A172 (cell line): ENCODE measurements around the gene VIPR1. TPM values are rescaled to one million over a fixed set of nuclear protein-coding genes. Genes with fewer than 3 reads are reported as not detected.
"Not testable (repeated sequence)": the region's sequence is repeated elsewhere in the genome, so short reads cannot be mapped to it uniquely, and the experiment has no call there.

Source experiments
- DNase-seq: peaks from one replicate; pipeline ENCODE4 v3.0.0-alpha.2; 2015; ENCODE audit warnings: low spot score
- total RNA-seq: library from RNA; depleted of rRNA; stranded (reverse); fragments of >200 nt; shearing (Covaris generic); gene quantifications from 2 replicates; pipeline ENCODE4 v1.2.3, GENCODE V29; 2014

VIPR1 gene
- total RNA-seq, 1 experiment from 2014 or later, result not detected

DNA sequence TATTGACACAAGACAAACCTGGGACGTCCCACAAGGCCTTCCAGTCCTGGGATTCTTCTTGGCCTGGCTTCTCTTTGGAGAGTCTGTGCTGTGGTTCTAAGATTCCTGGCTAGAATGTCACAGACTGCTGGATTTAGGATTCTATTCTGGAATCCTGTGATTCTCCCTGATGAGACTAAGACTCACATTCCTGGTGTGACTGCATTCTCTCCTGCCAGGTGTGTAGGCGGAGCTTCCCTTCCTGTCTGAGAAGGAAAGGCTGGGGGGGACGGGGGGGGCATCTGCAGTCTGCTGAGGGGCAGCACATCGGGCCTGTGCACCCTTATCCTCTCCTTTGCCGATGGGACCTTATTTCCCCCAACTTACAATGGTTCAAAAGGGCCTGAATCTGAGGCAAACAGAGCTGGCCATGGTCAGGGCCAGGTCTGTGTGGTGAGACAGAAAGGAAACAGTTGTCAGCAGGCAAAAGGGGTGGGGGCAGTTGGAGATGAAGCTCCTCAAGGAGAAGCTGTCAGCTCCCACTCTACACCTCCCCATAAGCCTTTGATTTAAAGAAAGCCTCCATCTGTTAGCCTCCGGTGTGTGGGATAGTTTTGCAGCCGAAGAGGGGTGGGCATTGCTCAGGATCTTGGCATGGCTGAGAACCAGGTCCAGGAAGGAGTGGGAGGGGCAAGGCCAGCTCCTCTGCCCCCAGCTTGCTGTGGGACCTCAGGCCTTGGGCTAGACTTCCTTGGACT lies 30.9 kb downstream of the VIPR1 start:
- no peak for DNase-seq

DNA sequence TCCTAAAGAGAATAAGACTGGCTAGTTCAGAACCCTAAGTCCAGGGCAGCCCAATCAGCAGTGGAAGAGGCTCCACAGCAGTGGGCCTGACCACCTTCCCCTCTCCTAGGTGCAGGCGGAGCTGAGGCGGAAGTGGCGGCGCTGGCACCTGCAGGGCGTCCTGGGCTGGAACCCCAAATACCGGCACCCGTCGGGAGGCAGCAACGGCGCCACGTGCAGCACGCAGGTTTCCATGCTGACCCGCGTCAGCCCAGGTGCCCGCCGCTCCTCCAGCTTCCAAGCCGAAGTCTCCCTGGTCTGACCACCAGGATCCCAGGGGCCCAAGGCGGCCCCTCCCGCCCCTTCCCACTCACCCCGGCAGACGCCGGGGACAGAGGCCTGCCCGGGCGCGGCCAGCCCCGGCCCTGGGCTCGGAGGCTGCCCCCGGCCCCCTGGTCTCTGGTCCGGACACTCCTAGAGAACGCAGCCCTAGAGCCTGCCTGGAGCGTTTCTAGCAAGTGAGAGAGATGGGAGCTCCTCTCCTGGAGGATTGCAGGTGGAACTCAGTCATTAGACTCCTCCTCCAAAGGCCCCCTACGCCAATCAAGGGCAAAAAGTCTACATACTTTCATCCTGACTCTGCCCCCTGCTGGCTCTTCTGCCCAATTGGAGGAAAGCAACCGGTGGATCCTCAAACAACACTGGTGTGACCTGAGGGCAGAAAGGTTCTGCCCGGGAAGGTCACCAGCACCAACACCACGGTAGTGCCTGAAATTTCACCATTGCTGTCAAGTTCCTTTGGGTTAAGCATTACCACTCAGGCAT lies 33.7 kb downstream of the VIPR1 start:
- DNase-seq, result peak; percentile 31

- no peak for DNase-seq
Measured at GRCh38 chr3:42537350-42537749, 34.9 kb downstream of the VIPR1 start.

- peak; percentile 26 for DNase-seq
Measured at GRCh38 chr3:42539871-42540714, 37.6 kb downstream of the VIPR1 start.

- no peak for DNase-seq
Measured at GRCh38 chr3:42541079-42541478, 38.6 kb downstream of the VIPR1 start.

DNA sequence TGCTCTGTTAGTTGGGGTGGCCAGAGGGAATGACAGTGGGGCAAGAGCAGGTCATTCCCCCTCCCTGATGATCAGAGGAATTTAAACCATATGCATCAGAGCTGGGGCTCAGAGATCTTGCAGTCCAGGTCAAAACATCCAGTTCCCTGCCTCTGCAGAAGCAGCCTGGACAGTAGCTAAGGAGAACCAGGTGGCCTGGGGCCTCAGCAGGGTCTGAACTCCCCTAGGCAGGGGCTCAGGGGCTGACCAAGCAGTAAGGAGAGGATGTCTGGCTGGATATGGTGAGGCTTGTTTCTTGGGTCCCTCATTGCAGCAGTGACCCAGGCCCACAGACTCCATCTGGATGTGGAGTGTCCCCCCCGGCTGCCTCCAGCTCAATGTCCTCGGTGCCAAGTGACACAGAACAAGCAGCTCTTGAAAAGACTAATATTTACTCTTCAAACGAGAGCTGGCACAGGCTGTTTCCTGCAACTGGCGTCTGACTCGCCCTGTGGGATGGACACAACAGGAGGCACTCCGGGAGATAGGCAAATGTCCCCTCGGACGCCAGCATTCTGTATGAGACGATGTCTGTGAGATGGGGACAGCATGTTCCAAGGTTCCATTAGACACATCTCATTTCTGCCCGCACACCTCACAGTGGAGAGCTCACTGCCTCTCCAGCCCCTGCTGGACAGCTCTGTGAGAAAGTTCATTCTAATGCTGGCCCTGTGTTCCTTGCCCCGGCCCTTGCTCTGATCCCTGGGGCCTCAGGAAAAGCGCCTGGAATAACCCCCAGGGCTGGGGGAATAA lies 42.2 kb downstream of the VIPR1 start:
- no peak for DNase-seq

- DNase-seq, result no peak
Measured at GRCh38 chr3:42545284-42545900, 42.9 kb downstream of the VIPR1 start.

GRCh38 chr3:42546691-42547213 lies 44.3 kb downstream of the VIPR1 start:
- no peak for DNase-seq

DNA sequence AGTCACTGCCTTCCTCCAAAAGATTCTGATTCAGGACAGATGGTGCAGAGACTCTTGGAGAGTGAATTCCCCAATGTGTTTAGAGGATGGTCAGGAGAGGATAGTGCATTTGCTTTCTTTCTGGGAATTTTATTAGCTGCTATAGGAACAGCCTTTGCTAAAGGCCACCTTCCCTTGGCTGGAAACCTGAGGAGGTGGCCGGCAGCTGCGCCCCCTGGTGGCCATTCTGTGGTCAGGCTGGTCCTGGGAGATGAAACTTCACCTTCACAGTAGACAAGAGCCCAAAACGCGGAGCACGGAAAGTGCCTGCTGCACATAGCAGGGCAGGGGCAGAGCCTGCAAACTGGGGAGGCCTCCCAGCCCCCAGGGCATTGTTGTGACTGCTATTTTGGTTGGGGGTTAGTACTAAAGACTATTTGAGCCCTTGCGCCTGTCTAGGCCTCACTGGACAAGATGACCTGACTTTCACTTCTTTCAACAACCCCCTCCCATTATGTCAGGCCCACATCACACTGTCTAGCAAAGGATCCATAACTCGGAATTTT lies 45.0 kb downstream of the VIPR1 start:
- DNase-seq, result peak; percentile 47

DNA sequence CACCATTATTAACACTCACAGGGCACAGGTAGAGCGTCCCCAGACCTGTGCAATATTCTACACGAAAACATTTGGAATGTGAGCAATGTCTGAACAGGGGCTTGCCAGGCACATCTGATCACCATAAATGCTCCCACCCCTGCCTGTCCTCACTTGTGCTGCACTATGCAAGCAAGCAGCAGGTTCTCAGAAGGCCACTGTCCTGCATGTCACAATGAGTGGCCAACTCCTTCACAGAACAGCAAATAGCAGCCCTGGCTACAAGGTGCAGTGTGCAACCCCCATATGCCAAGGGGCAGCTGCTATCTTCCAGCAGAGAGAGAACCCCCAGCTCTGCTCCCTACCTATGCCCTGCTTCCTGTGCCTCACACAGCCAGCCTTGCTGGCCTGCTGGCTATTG lies 46.7 kb downstream of the VIPR1 start:
- no peak for DNase-seq

- no peak for DNase-seq
Measured at GRCh38 chr3:42550250-42550649, 47.8 kb downstream of the VIPR1 start.

DNA sequence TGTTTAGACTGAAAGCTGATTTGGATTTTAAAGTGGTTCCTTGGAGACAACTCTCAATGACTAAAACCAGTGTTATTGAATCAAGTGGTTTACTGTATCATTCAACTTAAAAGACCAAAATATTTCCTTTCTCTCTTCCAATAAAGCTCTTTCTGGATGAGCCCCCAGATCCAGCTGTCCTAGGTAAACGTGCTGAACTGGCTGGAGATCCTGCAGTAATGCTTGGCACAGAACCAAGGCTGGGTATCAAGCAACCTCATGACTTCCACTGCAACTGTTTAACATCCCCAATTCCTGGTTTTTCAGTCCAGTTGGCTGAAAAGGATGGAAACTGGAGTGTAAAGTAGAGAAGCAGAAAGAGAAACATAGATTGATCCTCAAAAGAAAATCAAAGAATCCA lies 50.4 kb downstream of the VIPR1 start:
- no peak for DNase-seq

DNA sequence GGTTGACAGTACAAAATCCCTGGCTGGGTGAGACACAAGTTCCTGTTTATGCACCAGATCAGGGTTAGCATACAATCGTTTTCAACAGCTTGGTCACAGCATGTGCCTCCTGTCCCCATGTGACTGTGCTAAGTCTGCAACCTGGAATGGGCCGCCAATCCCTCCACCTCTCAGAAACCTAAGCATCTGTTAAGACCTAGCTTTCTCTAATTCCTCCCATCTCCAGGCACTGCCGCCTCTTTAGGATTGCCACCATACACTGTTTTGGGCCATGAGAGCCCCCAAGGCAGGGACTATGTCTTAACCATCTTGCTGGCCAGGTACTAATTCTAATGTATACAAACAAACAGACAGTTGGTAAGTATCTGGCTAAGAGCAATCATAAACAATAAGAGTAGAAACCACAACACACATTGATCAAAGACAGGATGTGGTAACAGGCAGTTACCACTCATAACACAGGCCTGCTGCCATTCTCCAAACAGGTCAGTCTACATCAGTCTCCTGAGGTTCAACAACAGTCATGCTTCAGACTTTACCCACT lies 53.7 kb downstream of the VIPR1 start:
- DNase-seq, result no peak

GRCh38 chr3:42556817-42557216 lies 54.4 kb downstream of the VIPR1 start:
- not testable (repeated sequence) for DNase-seq

DNA sequence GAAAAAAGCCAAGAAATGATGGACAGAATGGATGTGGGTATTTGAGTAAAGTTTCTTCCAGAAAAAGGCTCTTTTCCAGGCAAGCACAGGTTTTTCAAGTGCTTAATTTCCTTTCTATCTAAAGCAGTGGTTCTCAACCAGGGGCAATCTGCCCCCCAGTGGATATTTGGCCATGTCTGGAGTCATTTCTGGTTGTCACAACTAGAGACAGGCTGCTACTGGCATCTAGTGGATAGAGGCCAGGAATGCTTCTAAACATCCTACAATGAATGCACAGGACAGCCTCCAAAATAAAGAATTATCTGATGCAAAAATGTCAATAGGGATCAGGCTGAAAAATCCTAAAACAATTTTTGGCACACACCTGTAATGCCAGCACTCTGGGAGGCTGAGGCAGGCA lies 55.4 kb downstream of the VIPR1 start:
- no peak for DNase-seq

DNA sequence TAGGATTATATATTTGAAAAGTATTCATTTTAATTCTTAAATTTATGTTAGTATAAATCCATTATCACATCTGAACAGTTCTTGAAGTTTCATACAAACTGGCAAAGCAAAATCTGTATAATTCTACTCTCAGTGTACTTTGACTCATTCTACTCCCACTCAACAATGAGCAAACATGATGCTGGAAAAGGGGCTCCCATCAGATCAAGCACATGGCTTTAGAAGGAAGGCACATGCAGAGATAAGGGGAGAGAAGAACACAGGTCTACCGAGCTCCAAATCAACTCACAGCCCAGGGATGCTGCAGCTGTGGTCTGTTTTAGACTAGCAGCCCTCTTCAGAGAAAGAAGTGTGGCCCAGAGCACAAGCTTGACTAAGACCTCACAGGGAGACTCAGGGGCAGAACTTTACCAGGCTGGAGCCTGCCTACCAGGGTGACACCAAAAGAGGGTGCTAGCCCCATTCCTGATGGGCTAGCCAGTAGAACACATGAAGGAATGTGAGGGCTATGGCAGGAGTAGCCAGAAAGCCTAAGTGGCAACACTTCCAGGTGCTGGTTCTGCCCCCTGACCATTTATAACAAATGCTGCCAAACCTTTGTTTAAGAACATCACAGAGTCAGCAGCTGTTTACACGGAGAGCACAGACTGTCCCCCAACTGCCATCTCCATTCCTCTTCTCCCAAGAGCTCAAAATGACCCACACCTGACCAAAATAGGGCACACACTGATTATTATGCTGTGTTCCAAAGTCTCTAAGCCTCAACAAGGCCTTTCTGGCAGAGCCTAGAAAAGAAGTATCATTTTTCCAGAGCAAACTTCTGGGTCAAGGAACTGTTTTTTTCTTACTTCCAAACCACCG lies 59.8 kb downstream of the VIPR1 start:
- DNase-seq, result no peak

GRCh38 chr3:42569593-42570142 lies 67.2 kb downstream of the VIPR1 start:
- DNase-seq, result no peak

DNA sequence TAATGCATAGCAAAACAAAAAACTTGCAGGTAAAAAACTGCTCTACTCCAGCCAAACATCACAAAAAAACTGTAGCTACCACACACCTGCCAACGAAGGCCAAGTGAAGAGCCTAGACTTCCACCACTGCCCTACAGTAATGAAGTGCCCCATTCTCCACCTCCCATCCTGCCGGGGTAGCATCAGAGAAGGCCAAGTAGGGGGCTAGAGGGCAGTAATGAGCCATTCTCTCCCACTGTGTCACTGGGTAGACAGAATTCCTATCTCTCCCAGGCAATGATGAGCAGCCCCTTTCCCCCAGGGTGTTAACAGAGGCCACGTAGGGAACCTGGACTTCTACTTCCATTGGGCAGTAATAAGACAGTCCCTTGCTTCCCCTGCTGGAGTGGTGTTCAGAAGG lies 69.8 kb downstream of the VIPR1 start:
- peak; percentile 30 for DNase-seq
